ENCODE data around the gene CCDC88C.

GRCh38 chr14:91328313-91329050 is 89.1 kb downstream of the CCDC88C start:
- TF ChIP-seq KDM5A (IDR thresholded peaks at IDR 0.05), result no peak
- no peak for TF ChIP-seq PHF8 (IDR thresholded peaks at IDR 0.05; ENCODE audit: borderline replicate concordance, low read depth)
- no peak for TF ChIP-seq FOXS1 (CRISPR knock-in tag; IDR thresholded peaks at IDR 0.05)
- TF ChIP-seq CTCF (IDR thresholded peaks at IDR 0.05), result no peak
- TF ChIP-seq MYC (IDR thresholded peaks at IDR 0.05; ENCODE audit: borderline replicate concordance, low read length), result no peak
- no peak for TF ChIP-seq RFX5 (IDR thresholded peaks at IDR 0.05)
- no peak for TF ChIP-seq MAZ (IDR thresholded peaks at IDR 0.05; ENCODE audit: borderline replicate concordance, low read depth, low read length)
- TF ChIP-seq RCOR1 (IDR thresholded peaks at IDR 0.05; ENCODE audit: low read depth, low read length), result no peak

Measured in A549 (cell line).